ENCODE measurements around the gene RBMS2. TPM values are rescaled to one million over a fixed set of nuclear protein-coding genes. Genes with fewer than 3 reads are reported as not detected.

Gene RBMS2
- total RNA-seq, 1 experiment from 2014 or later, result 40.8 TPM

DNA sequence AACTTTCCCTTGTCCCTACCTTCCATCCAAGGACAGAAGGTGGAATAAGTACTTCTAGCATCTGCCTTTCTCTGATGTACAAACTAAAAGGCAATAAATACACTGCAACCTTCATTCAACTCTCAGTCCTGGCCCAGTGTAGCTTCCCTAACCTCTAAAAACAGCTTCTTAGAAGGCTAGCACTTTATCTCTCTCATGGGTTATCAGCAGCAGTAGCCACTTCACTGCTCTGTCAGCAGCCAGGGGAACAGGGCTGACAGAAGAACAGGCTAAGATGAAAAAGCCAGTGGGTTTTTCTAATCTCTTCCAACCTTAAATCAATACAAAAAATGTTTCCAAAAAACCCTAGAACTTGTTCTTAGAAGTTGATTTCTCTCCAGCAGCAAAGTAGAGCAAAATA lies 95.3 kb downstream of the RBMS2 start:
- intact Hi-C loops (cut with micrococcal nuclease), result no loop called here
- CTCF ChIA-PET, result no interaction called here
- TF ChIP-seq, protein P1, sequence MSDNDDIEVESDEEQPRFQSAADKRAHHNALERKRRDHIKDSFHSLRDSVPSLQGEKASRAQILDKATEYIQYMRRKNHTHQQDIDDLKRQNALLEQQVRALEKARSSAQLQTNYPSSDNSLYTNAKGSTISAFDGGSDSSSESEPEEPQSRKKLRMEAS (IDR thresholded peaks at IDR 0.05), result no peak
- RAD21 ChIA-PET (ENCODE audit: low non-redundant PET in 1 of 2, low total read pairs in 2 of 2, uncharacterized antibody in 2 of 2, unreplicated experiment in 2 of 2), result no interaction called here
- Histone ChIP-seq H3K9ac (ENCODE audit: low read length) (no peak overlapping the region), H3K9me2 (ENCODE audit: insufficient read depth) (no peaks in the 10 kb centered on the region), H3K4me1 (ENCODE audit: control insufficient read depth in 1 of 2, insufficient read depth in 2 of 2, low read length in 2 of 2) (no peaks in the 10 kb centered on the region), H3K27me3 (ENCODE audit: insufficient read depth, low read length) (no peaks in the 10 kb centered on the region), H2AFZ (ENCODE audit: low read depth, low read length, poor library complexity, severe bottlenecking) (no peak overlapping the region), H3K36me3 (ENCODE audit: control insufficient read depth in 1 of 2, insufficient read depth in 2 of 2, low read length in 2 of 2) (peaks cover 44 to 49% of the 10 kb centered on the region in 2 experiments; a peak in 3 of 4 replicates), H4K20me1 (ENCODE audit: insufficient read depth) (0 out of 2 replicates have a peak, but pooled peaks cover 6% of the 10 kb centered on the region), H3K4me2 (ENCODE audit: low read length) (no peak overlapping the region), H3K27ac (ENCODE audit: low read depth, low read length) (no peak overlapping the region), H3K4me3 (replicated peaks in 1 of 2; ENCODE audit: low read depth in 1 of 2, low read length in 2 of 2) (no peak overlapping the region), H3K79me2 (ENCODE audit: insufficient read depth, low read length) (peaks cover 47% of the 10 kb centered on the region), H3K9me3 (ENCODE audit: control insufficient read depth in 1 of 2, insufficient read depth in 1 of 2, low read depth in 1 of 2, low read length in 2 of 2) (no peaks in the 10 kb centered on the region)
- no TSS peak for BruUV-seq (replicated peaks)
- no peak for ATAC-seq
- POLR2A ChIA-PET, result interaction anchor here (0.7 kb wide), 1 partner anchor 19 kb away, joined by 3 read pairs; no protein-coding TSS in a partner anchor
- no peak for DNase-seq (ENCODE audit: low read depth, low spot score)

- CTCF ChIA-PET, result interaction anchor here (1.5 kb wide), 1 partner anchor 14 kb away, joined by 4 read pairs; no protein-coding TSS in a partner anchor
- Histone ChIP-seq H3K9ac (ENCODE audit: low read length) (no peak overlapping the region), H3K27ac (ENCODE audit: low read depth, low read length) (no peak overlapping the region), H3K27me3 (ENCODE audit: insufficient read depth, low read length) (no peaks in the 10 kb centered on the region), H2AFZ (ENCODE audit: low read depth, low read length, poor library complexity, severe bottlenecking) (no peak overlapping the region), H3K9me2 (ENCODE audit: insufficient read depth) (no peaks in the 10 kb centered on the region), H3K36me3 (ENCODE audit: control insufficient read depth in 1 of 2, insufficient read depth in 2 of 2, low read length in 2 of 2) (peaks cover 2 to 5% of the 10 kb centered on the region in 2 experiments), H3K4me1 (ENCODE audit: control insufficient read depth in 1 of 2, insufficient read depth in 2 of 2, low read length in 2 of 2) (no peaks in the 10 kb centered on the region), H3K9me3 (ENCODE audit: control insufficient read depth in 1 of 2, insufficient read depth in 1 of 2, low read depth in 1 of 2, low read length in 2 of 2) (no peaks in the 10 kb centered on the region), H3K4me2 (ENCODE audit: low read length) (no peak overlapping the region), H4K20me1 (ENCODE audit: insufficient read depth) (0 out of 2 replicates have a peak, but pooled peaks cover 6% of the 10 kb centered on the region), H3K4me3 (replicated peaks in 1 of 2; ENCODE audit: low read depth in 1 of 2, low read length in 2 of 2) (no peak overlapping the region), H3K79me2 (ENCODE audit: insufficient read depth, low read length) (peaks cover 91% of the 10 kb centered on the region)
- no peak for ATAC-seq
- BruUV-seq (replicated peaks), result no TSS peak
- intact Hi-C loops (cut with micrococcal nuclease), result no loop called here
- POLR2A ChIA-PET, result interaction anchor here (0.6 kb wide), 1 partner anchor 190 kb away, joined by 3 read pairs; no protein-coding TSS in a partner anchor
- TF ChIP-seq POLR2AphosphoS5 (IDR thresholded peaks at IDR 0.05; ENCODE audit: low read depth, low read length) (no peak), POLR2A (IDR thresholded peaks at IDR 0.05; ENCODE audit: borderline replicate concordance, extremely low read depth, insufficient read depth, insufficient read length) (no peak), RAD21 (IDR thresholded peaks at IDR 0.05; ENCODE audit: low read depth) (no peak), ATF3 (IDR thresholded peaks at IDR 0.05) (no peak), EGR1 (IDR thresholded peaks at IDR 0.05; ENCODE audit: low read depth) (no peak), CBX3 (IDR thresholded peaks at IDR 0.05; ENCODE audit: low read depth) (no peak), ELF1 (IDR thresholded peaks at IDR 0.05; ENCODE audit: borderline replicate concordance, low read depth) (no peak)
- no peak for DNase-seq (ENCODE audit: low read depth, low spot score)
- RAD21 ChIA-PET (ENCODE audit: low non-redundant PET in 1 of 2, low total read pairs in 2 of 2, uncharacterized antibody in 2 of 2, unreplicated experiment in 2 of 2), result no interaction called here
These were observed 100.9 kb downstream of the RBMS2 start for GRCh38 chr12:56622535-56622934.
